DMS153 (cell line): Measurements from ENCODE around the gene AEBP1.

Source experiments
- DNase-seq: peaks from one replicate; lab custom pipeline; 2025; lab: John Stamatoyannopoulos, UW

The AEBP1 gene

GRCh38 chr7:44066494-44067063, 37.6 kb upstream of the AEBP1 start:
- DNase-seq: no peak

- DNase-seq: no peak
Observed at GRCh38 chr7:44067064-44067951, 36.8 kb upstream of the AEBP1 start.

- DNase-seq: no peak
Observed at GRCh38 chr7:44068054-44068453, 36.1 kb upstream of the AEBP1 start.

DNA sequence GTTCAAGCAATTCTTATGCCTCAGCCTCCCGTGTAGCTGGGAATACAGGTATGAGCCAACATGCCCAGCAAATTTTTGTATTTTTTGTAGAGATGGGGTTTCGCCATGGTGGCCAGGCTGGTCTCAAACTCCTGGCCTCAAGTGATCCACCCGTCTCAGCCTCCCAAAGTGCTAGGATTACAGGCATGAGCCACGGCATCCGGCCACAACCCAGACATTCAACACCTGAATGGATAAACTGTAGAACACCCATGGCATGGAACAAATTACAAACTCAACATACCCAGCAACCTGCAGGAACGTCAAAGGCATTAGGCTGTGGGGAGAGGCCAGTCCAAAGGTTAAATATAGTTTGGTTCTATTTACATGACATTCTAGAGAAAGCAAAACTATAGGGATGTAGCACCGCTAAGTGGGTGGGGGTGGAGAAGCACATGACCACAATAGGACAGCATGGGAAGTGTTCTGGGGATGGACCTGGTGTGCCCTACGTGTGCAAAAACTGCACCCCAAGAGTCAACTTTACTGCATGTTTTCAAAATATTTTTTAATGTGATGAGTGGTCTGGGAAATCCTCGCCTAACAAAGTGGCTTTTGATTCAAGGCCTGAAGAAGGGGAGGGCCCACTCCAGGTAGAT, 32.3 kb upstream of the AEBP1 start:
- no peak for DNase-seq

GRCh38 chr7:44072364-44073231, 31.5 kb upstream of the AEBP1 start:
- no peak for DNase-seq

DNA sequence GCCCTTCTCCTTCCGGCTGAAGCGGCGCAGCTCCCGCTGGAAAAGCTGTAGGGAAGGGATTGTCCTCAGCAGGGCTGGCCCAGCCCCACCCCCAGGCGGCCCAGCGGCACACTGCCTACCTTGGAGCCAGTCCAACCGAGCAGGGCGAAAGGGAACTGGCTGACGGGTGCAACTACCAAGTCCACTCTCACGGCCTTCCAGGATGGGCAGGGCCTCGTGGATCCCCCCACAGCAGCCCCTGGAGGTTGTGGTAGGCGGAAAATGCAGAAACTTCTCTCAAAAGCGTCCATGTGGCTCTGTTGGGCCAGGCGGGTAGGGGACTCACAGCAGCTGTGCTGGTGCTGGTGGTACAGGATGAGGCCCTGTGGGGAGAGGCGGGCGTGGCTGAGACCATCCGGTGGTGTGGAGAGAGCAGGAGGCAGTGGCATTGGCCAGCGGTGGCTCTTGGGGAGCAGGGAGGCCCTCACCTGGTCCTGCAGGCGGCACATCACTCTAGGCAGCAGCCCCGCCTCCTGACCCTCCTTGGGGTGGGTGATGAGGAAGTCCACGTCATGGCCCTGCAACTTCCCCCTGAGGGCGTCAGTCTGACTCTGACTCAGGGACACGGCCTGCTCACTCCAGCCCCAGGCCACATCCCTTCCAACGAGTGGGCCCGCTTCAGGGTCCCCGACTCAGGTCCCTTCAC, 30.3 kb upstream of the AEBP1 start:
- no peak for DNase-seq

DNA sequence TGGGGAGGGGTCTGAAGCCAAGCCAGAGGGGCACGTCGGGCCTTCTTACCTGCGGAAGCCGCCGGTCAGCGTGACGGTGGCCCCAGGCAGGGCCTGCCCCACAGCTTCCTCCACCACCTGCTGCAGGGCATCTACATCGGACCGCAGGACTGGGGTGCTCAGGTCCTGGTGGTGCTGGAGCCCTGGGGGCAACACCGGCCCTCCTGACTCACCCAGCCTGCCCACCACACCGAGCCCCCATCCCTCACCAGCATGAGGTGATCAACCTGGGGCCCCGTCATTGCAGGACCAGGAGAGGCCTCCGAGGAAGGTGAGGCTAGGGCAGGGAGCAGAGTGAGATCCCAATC, 29.8 kb upstream of the AEBP1 start:
- DNase-seq: no peak

GRCh38 chr7:44075296-44076075, 28.7 kb upstream of the AEBP1 start:
- DNase-seq: no peak

- no peak for DNase-seq
Observed at GRCh38 chr7:44076101-44076895, 27.8 kb upstream of the AEBP1 start.

- DNase-seq: no peak
Observed at GRCh38 chr7:44077061-44077460, 27.1 kb upstream of the AEBP1 start.

- no peak for DNase-seq
Observed at GRCh38 chr7:44077681-44078091, 26.5 kb upstream of the AEBP1 start.

DNA sequence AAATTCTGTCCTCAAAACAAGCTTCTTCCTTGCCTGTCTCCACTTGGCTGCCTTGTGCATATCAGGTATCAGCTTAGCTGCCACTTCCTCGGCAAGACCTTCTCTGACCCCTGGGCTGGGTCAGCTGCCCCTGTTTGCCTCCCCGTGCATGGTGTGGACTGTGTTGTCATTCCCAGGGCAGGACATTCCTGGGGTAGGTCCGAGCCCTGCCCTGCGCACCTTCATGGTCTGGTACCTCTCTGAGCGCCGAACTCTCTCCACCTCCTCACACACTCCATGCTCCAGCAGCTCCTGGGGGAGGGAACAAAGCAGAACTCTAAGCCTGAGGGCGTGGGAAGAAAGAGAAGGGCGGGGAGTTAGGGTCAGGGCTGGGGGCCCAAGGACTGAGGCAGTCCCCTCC, 25.6 kb upstream of the AEBP1 start:
- no peak for DNase-seq

- DNase-seq: no peak
Observed at GRCh38 chr7:44079331-44080021, 24.7 kb upstream of the AEBP1 start.

- DNase-seq: no peak
Observed at GRCh38 chr7:44080118-44080517, 24.0 kb upstream of the AEBP1 start.

GRCh38 chr7:44080686-44081265, 23.4 kb upstream of the AEBP1 start:
- no peak for DNase-seq

DNA sequence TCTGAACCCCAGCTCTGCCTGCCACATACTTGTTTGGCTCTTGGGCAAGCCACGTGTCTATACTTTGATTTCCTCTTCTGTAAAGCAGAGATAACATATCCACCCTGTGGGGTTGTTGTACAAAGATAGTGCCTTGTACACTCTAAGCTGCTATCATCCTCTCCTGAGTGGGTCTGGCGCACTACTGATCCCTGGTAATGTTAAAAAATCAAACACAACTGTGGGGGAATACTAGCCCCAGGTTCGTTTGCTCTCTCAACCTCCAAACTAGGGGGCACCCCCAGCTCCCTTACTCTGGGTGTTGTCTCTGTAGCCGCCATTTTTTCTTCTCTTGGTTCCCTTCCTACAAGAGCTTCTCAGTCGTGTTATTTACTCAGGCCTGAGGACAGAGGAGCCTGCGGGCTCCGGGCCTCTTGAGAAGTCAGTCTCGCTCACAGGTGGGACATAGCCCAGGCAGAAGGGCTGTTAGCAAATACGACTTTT, 22.8 kb upstream of the AEBP1 start:
- no peak for DNase-seq

GRCh38 chr7:44082541-44083207, 21.5 kb upstream of the AEBP1 start:
- peak; percentile 99 for DNase-seq

DNA sequence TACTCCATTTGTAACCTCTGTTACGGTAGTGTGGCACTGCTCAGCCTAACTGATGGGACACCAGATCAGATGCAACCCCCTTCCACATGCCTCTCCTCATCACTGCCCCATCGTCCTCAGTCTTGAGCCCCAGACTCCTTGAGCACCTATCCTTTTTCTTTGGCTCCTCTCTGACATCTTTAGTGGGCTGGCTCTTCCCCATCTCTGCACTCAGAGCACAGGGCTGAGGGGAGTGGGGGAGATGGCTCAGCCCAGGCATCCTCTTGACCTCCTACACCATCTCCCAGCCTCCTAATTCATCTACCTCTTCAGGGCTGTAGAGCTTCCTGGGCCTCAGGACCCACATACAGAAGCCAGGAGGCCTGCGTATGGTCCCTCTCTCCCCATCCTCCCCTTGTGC, 20.3 kb upstream of the AEBP1 start:
- no peak for DNase-seq
